PC-3 (cell line): ENCODE results near the gene RIMS4.

Experiments used
- CTCF ChIP-seq: fragments of 300-600 bp; sonication (generic); conservative IDR thresholded peaks from 2 replicates; pipeline ENCODE4 v1.5.1; 2017; ENCODE audit warnings: antibody characterized with exemption, low read depth, mild to moderate bottlenecking, low read length
- EZH2phosphoT487 ChIP-seq: fragments of 300-600 bp; sonication (generic); IDR thresholded peaks from 2 replicates; pipeline ENCODE4 v1.6.1; 2018; ENCODE audit warnings: mild to moderate bottlenecking, antibody characterized with exemption, low read length, borderline replicate concordance

- TF ChIP-seq CTCF (no peak), EZH2phosphoT487 (no peak)
These were observed 67.9 kb downstream of the RIMS4 start for GRCh38 chr20:44742304-44743079.
